SKM-1 treated with dmso at 0.1 percent for 144 hours (cell line): Measurements from ENCODE around the gene EEF1G.
"Not testable (repeated sequence)": the region's sequence is repeated elsewhere in the genome, so short reads cannot be mapped to it uniquely, and the experiment has no call there.

Source experiments
- DNase-seq: peaks from one replicate; lab custom pipeline; 2025; ENCODE audit not compliant: unreplicated experiment; lab: John Stamatoyannopoulos, UW

Gene EEF1G

DNA sequence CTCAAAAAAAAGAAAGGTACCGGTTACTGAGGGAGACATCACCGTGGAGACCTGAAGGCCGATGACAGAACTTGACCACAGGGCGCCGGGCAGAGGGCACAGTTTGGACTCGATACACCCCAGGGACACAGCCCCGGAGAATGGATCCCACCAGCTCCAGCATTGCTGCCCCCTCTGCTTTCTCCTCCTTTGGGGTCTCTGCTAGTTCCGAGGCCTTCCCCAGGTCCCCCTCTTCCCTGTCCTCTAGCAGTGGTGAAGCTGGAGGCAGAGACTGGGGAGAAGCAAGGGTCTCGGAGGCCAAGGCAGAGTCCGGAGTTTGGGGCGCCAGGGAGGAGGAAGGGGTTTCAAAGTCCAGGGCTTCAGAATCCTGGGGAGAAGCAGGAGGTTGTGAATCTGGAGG lies 4.8 kb upstream of the EEF1G start:
- no peak for DNase-seq

DNA sequence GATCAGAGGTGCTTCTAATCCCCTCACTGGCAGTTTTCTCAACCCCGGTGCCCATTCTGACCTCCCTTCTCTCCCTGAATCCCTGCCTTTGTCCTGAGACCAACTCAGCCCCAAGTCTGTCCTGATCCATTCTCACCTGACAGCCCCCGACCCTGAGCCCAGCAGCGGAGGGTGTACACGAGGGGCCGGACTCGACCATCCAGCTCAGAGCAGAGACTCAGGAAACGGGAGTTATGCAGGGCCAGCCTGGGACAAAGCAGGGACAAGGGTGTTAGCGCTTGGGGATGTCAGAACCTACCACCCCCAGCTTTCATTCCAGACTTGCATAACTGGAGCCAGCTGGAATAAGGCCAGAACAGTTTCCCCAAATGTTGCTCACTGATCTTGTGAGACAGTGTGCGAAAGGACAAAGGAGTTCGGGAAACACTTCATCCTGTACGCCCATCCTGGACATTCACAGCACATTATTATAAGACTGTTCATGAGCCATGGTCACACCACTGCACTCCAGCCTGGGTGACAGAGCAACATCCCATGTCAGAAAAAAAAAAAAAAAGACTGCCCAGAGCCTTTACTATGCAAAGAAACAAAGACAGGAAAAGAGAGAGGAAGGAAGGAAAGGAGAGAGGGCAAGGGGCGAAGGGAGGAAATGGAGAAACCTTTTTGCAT lies 3.5 kb upstream of the EEF1G start:
- no peak for DNase-seq

DNA sequence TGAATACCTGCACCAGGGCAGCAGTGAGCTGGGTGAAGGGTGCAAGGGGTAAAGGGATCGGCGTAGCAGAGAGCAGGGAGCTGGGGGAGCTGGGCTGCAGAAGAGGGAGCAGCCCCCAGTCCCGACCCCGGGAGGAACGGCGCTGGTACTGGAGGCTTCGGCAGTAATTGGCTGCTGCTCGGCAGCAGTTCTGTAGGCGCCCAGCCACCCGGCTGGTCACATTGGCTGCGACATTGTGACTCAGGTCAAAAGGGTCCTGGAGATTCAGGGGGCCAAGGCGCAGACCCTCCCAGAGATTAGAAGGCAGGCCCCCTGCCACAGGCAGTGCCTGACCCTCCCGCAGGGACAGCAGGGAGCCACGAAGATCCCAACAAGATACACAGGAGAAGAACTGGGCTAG lies 2.1 kb upstream of the EEF1G start:
- DNase-seq: no peak

- DNase-seq: no peak
These were observed 1.5 kb upstream of the EEF1G start for GRCh38 chr11:62575156-62575555.

DNA sequence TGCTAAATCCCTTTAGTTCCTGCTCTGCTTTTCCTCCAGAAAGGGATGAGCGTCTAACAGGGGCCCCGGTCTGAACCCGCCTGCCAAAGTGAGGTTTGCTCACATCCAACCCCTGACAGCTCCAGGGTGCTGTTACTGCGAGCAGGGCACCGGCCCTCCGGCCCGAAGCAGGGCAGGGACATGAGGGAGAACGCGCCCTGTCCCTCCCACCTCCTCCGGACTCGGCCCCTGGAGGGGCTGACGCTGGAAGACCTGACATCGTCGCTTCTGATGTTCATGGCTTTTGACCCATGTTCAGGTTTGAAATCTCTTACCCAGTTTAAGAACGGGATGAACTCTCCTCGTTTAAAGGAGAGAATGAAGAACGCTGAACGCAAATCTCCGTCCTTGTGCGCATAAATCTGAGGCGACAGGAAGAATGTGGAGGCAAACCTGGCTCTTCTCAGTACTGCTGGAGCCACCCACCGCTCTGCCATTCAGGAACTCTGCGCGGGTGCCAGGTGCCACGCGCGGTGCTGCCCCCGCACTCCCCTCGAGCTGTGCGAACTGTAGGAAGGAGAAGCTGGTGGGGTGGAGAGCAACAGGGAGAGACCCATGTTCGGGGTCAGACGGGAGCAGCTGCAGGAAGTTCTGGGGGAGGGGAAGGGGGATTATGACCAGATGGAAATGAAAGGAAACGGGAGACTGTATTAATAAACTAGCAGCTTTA lies 826 bp upstream of the EEF1G start:
- DNase-seq: no peak

GRCh38 chr11:62573006-62573591 lies 592 bp downstream of the EEF1G start:
- DNase-seq: no peak

- DNase-seq: no peak
These were observed 1.3 kb downstream of the EEF1G start for GRCh38 chr11:62572431-62572830.

DNA sequence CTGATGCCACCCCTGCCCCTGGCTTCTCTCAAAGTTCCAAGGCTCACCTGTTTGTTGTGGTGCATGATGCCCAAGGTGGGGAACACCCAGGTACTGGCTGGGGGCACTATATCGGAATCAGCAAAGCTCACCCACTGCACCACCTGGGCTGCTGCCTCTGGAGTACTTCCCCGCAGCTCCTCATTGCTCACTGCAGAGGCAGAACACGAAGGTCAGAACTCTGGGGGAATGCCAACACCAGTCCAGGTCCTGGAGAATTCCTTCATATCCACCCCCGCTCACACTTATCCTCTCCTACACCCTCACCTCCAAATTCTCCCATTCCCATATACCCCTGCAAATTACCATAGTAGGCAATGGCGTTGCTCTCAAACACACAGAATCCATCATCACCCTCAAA lies 2.2 kb downstream of the EEF1G start:
- not testable (repeated sequence) for DNase-seq

GRCh38 chr11:62570903-62571302 lies 2.8 kb downstream of the EEF1G start:
- not testable (repeated sequence) for DNase-seq

DNA sequence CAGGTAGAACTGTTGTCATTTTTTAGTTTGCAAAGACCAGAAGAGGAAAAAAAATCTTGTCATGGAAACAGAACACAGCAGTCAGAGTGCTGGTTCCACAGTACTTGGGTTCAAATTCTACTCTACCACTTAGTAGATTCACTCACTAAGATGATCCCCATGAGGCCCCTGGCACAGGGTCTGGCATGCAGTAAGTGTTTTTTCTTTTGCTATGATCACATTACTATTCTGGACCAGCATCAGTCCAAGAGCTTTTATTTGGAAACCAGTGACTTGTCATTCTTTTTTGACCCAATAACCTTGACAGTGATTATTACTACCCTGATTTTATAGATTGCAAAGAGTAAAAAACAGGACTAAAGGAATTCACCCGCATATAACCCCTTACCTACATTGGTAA lies 4.1 kb downstream of the EEF1G start:
- DNase-seq: no peak

DNA sequence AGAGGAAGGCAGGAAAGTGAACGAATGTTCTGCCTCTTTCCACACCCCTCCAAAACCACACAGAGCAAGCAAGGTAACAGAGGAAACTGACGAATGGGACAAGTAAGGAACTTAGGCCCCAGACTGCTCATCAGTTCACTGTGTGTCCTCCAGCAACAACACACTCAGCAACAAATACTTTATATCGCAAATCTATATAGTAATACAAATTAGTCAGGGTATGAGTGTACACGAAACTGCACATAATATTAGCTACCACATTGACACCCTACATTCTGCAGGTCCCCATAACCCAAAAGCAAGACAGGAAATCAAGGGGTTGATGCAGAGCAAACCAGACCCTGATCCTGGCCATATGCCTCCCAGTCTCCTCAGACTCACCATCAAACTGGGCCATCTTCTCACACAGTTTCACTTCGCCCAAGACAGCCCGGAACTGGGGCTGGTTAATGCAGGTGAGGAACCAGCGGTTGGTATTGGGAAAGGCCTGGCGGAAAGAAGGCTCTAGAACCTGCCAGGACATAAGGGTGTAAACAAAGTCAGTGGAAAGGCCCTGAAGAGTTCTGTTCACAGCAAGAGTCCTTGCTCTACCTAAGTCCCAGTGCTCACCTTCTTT lies 6.6 kb downstream of the EEF1G start:
- no peak for DNase-seq

DNA sequence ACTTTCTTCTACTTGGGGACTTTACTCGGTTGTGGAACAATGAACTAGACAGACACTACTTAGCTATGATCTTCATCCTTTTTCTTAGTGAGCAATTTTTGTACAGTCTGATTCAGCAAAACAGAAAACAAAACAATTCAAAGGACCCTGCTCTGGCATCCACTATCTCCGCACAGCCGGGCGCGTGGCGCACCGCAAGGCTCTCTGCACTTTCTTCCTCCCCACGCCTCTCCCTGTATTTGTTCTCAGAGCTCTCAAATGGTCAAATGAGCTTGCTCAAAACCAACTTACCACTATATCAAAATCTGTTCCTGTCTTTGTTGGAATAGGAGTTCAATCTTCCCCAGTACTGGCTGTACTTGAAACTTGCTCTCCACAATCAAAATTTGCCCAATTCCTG lies 7.4 kb downstream of the EEF1G start:
- no peak for DNase-seq

DNA sequence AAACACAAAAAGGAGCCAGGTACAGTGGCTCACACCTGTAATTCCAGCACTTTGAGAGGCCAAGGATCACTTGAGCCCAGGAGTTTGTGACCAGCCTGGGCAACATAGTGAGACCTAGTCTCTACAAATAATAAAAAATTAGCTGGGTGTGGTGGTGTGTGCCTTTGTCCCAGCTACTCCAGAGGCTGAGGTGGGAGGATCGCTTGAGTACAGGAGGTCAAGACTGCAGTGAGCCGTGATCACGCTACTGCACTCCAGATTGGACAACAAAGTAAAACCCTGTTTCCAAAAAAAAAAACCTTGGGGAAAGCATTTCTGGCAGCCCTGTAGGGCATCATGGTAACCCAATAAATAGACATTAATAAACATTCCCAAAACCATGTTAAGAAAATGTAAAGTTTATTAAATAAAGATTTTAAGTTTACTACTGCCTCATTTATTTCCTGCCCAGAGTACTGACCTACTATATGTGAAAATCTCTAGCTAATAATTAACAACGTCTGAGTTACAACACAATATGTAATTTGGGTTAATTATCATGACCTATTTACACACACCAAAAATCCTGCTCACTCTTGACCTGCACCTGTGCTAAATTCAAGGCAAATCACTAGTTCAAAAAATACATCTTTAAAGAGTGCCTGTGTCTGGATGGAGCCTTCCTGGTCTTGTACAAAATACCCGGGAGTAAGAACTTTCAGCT lies 8.4 kb downstream of the EEF1G start:
- no peak for DNase-seq

- DNase-seq: not testable (repeated sequence)
These were observed 11.9 kb downstream of the EEF1G start for GRCh38 chr11:62561677-62562230.

- DNase-seq: peak; percentile 47
These were observed 13.1 kb downstream of the EEF1G start for GRCh38 chr11:62560566-62561103.

- not testable (repeated sequence) for DNase-seq
These were observed 14.1 kb downstream of the EEF1G start for GRCh38 chr11:62559626-62560025.

GRCh38 chr11:62559204-62559603 lies 14.5 kb downstream of the EEF1G start:
- DNase-seq: no peak

- no peak for DNase-seq
These were observed 15.0 kb downstream of the EEF1G start for GRCh38 chr11:62558669-62559068.

- DNase-seq: no peak
These were observed 16.6 kb downstream of the EEF1G start for GRCh38 chr11:62556875-62557631.
